ENCODE measurements around the gene RIPK4. TPM values are rescaled to one million over a fixed set of nuclear protein-coding genes. Genes with fewer than 3 reads are reported as not detected.
"Not testable (repeated sequence)": the region's sequence is repeated elsewhere in the genome, so short reads cannot be mapped to it uniquely, and the experiment has no call there.

RIPK4 gene
- total RNA-seq, 4 donors from 2014 or later, result 0.91 to 1.7 (median 1.1) TPM

GRCh38 chr21:41795726-41796125 lies 28.9 kb upstream of the RIPK4 start:
- no peaks in the 10 kb centered on the region for H3K4me1 ChIP-seq
- whole genome bisulfite sequencing, result 70% methylated on average over 3 of the region's 3 CpGs
- H3K27me3 ChIP-seq, result peaks cover 0 to 25% (median 0%) of the 10 kb centered on the region in 4 donors
- intact Hi-C loops (cut with DNase I), result no loop called here
- H3K4me3 ChIP-seq, result no peak overlapping the region
- DNase-seq (ENCODE audit: extremely low spot score), result no peak
- no peak overlapping the region for H3K27ac ChIP-seq (replicated peaks in 1 of 4)
- TF ChIP-seq POLR2A (IDR thresholded peaks at IDR 0.05; ENCODE audit: low read depth), result no peak
- TF ChIP-seq EP300 (IDR thresholded peaks at IDR 0.05), result no peak
- TF ChIP-seq CTCF (IDR thresholded peaks at IDR 0.05), result no peak
- TF ChIP-seq POLR2AphosphoS5 (IDR thresholded peaks at IDR 0.05), result no peak
- peaks cover 0 to 17% (median 10%) of the 10 kb centered on the region in 4 donors for H3K9me3 ChIP-seq
- peaks cover 17 to 34% (median 27%) of the 10 kb centered on the region in 4 donors for H3K36me3 ChIP-seq

- Histone ChIP-seq H3K36me3 (peaks cover 9 to 23% (median 15%) of the 10 kb centered on the region in 4 donors), H3K9me3 (peaks cover 0 to 17% (median 10%) of the 10 kb centered on the region in 4 donors), H3K4me3 (no peak overlapping the region), H3K27ac (replicated peaks in 1 of 4) (no peak overlapping the region), H3K27me3 (peaks cover 0 to 28% (median 0%) of the 10 kb centered on the region in 4 donors), H3K4me1 (no peaks in the 10 kb centered on the region)
- TF ChIP-seq POLR2A (IDR thresholded peaks at IDR 0.05; ENCODE audit: low read depth) (no peak), EP300 (IDR thresholded peaks at IDR 0.05) (no peak), CTCF (IDR thresholded peaks at IDR 0.05) (no peak), POLR2AphosphoS5 (IDR thresholded peaks at IDR 0.05) (no peak)
- intact Hi-C loops (cut with DNase I), result no loop called here
- no peak for DNase-seq (ENCODE audit: extremely low spot score)
- 97% methylated on average over 9 of the region's 10 CpGs for WGBS
Observed at GRCh38 chr21:41794600-41794999, 27.7 kb upstream of the RIPK4 start.

GRCh38 chr21:41792711-41793110 lies 25.9 kb upstream of the RIPK4 start:
- WGBS, result 97% methylated on average over 3 of the region's 3 CpGs
- DNase-seq (ENCODE audit: extremely low spot score), result no peak
- Histone ChIP-seq H3K4me1 (no peaks in the 10 kb centered on the region), H3K27me3 (peaks cover 0 to 35% (median 0%) of the 10 kb centered on the region in 4 donors), H3K27ac (replicated peaks in 1 of 4) (no peak overlapping the region), H3K4me3 (no peak overlapping the region), H3K9me3 (peaks cover 0 to 17% (median 10%) of the 10 kb centered on the region in 4 donors), H3K36me3 (peaks cover 0 to 5% (median 3%) of the 10 kb centered on the region in 4 donors)
- TF ChIP-seq EP300 (IDR thresholded peaks at IDR 0.05), result no peak
- TF ChIP-seq POLR2AphosphoS5 (IDR thresholded peaks at IDR 0.05), result no peak
- TF ChIP-seq CTCF (IDR thresholded peaks at IDR 0.05), result no peak
- no peak for TF ChIP-seq POLR2A (IDR thresholded peaks at IDR 0.05; ENCODE audit: low read depth)
- intact Hi-C loops (cut with DNase I), result no loop called here

GRCh38 chr21:41786509-41786987 lies 19.7 kb upstream of the RIPK4 start:
- Histone ChIP-seq H3K36me3 (no peaks in the 10 kb centered on the region), H3K27me3 (peaks cover 0 to 57% (median 4%) of the 10 kb centered on the region in 4 donors), H3K9me3 (no peaks in the 10 kb centered on the region), H3K4me3 (no peak overlapping the region), H3K27ac (replicated peaks in 1 of 4) (no peak overlapping the region), H3K4me1 (no peaks in the 10 kb centered on the region)
- no peak for DNase-seq (ENCODE audit: extremely low spot score)
- TF ChIP-seq EP300 (IDR thresholded peaks at IDR 0.05) (no peak), CTCF (IDR thresholded peaks at IDR 0.05) (no peak), POLR2AphosphoS5 (IDR thresholded peaks at IDR 0.05) (no peak), POLR2A (IDR thresholded peaks at IDR 0.05; ENCODE audit: low read depth) (no peak)
- WGBS, result 62% methylated on average over 13 of the region's 13 CpGs
- intact Hi-C loops (cut with DNase I), result no loop called here

- H3K9me3 ChIP-seq; H3K4me1 ChIP-seq; intact Hi-C loops (cut with DNase I); H3K4me3 ChIP-seq; DNase-seq (ENCODE audit: extremely low spot score); H3K27ac ChIP-seq (replicated peaks in 1 of 4); H3K36me3 ChIP-seq: not testable (repeated sequence)
- 91% methylated on average over 12 of the region's 12 CpGs for WGBS
- H3K27me3 ChIP-seq, result peaks cover 0 to 62% (median 7%) of the 10 kb centered on the region in 4 donors
Observed at GRCh38 chr21:41785262-41785661, 18.4 kb upstream of the RIPK4 start.

Measured in esophagus muscularis mucosa (tissue), 4 donors.